Measurements from ENCODE around the gene KCNK6. TPM values are rescaled to one million over a fixed set of nuclear protein-coding genes. Genes with fewer than 3 reads are reported as not detected.

Gene KCNK6
- total RNA-seq, 1 experiment from 2014 or later = 6.1 TPM

- Histone ChIP-seq H3K4me3 (ENCODE audit: low read depth, low read length) (no peak overlapping the region), H3K4me1 (no peaks in the 10 kb centered on the region), H3K36me3 (ENCODE audit: control insufficient read depth, insufficient read depth, low read length) (peaks cover 11% of the 10 kb centered on the region), H3K27me3 (replicated peaks; ENCODE audit: control insufficient read depth, insufficient read depth, low read length) (no peaks in the 10 kb centered on the region), H3K9me3 (no peaks in the 10 kb centered on the region)
- no peak for DNase-seq
- H3K27me3 Mint-ChIP-seq (ENCODE audit: insufficient read depth, unreplicated experiment) = no peaks in the 10 kb centered on the region
- intact Hi-C loops (cut with micrococcal nuclease; ENCODE audit: unreplicated experiment) = no loop called here
- no peak overlapping the region for H3K4me3 Mint-ChIP-seq (ENCODE audit: unreplicated experiment)
- H3K36me3 Mint-ChIP-seq (ENCODE audit: insufficient read depth, unreplicated experiment) = peaks cover 96% of the 10 kb centered on the region
- ChIA-PET POLR2A (interaction anchor here (1.3 kb wide), 1 partner anchor 26 kb away, joined by 5 read pairs; the partner anchor contains the start of gene SPINT2), CTCF (no interaction called here)
- H3K4me1 Mint-ChIP-seq (ENCODE audit: low read depth, unreplicated experiment) = no peaks in the 10 kb centered on the region
- no peak overlapping the region for H3K27ac Mint-ChIP-seq (ENCODE audit: unreplicated experiment)
- no peak for TF ChIP-seq CTCF (IDR thresholded peaks at IDR 0.05; ENCODE audit: insufficient read depth in 1 of 2, low read depth in 1 of 2, low read length in 1 of 2, severe bottlenecking in 1 of 2, unreplicated experiment in 1 of 2)
- H3K9me3 Mint-ChIP-seq (ENCODE audit: unreplicated experiment) = no peaks in the 10 kb centered on the region
- BruUV-seq (replicated peaks) = no TSS peak
Measured at GRCh38 chr19:38289955-38290354, 29.7 kb upstream of the KCNK6 start.

- no peak overlapping the region for H3K4me3 Mint-ChIP-seq (ENCODE audit: unreplicated experiment)
- Histone ChIP-seq H3K27me3 (replicated peaks; ENCODE audit: control insufficient read depth, insufficient read depth, low read length) (no peaks in the 10 kb centered on the region), H3K4me3 (ENCODE audit: low read depth, low read length) (no peak overlapping the region), H3K9me3 (no peaks in the 10 kb centered on the region), H3K36me3 (ENCODE audit: control insufficient read depth, insufficient read depth, low read length) (peaks cover 11% of the 10 kb centered on the region), H3K4me1 (no peaks in the 10 kb centered on the region)
- H3K27me3 Mint-ChIP-seq (ENCODE audit: insufficient read depth, unreplicated experiment) = no peaks in the 10 kb centered on the region
- peaks cover 96% of the 10 kb centered on the region for H3K36me3 Mint-ChIP-seq (ENCODE audit: insufficient read depth, unreplicated experiment)
- DNase-seq = no peak
- H3K4me1 Mint-ChIP-seq (ENCODE audit: low read depth, unreplicated experiment) = no peaks in the 10 kb centered on the region
- peak overlapping the region; percentile 40 for H3K27ac Mint-ChIP-seq (ENCODE audit: unreplicated experiment)
- CTCF ChIA-PET = interaction anchor here (0.9 kb wide), 1 partner anchor 45 kb away, joined by 3 read pairs; the partner anchor contains the start of gene CATSPERG
- POLR2A ChIA-PET = interaction anchor here (1.3 kb wide), 1 partner anchor 27 kb away, joined by 5 read pairs; the partner anchor contains the start of gene SPINT2
- H3K9me3 Mint-ChIP-seq (ENCODE audit: unreplicated experiment) = no peaks in the 10 kb centered on the region
- BruUV-seq (replicated peaks) = no TSS peak
- intact Hi-C loops (cut with micrococcal nuclease; ENCODE audit: unreplicated experiment) = no loop called here
- no peak for TF ChIP-seq CTCF (IDR thresholded peaks at IDR 0.05; ENCODE audit: insufficient read depth in 1 of 2, low read depth in 1 of 2, low read length in 1 of 2, severe bottlenecking in 1 of 2, unreplicated experiment in 1 of 2)
Measured at GRCh38 chr19:38290631-38291147, 29.0 kb upstream of the KCNK6 start.

GRCh38 chr19:38291855-38292254 lies 27.8 kb upstream of the KCNK6 start:
- H3K36me3 Mint-ChIP-seq (ENCODE audit: insufficient read depth, unreplicated experiment) = peaks cover 96% of the 10 kb centered on the region
- DNase-seq = no peak
- no peaks in the 10 kb centered on the region for H3K4me1 ChIP-seq
- CTCF ChIA-PET = no interaction called here
- POLR2A ChIA-PET = no interaction called here
- no peak overlapping the region for H3K4me3 Mint-ChIP-seq (ENCODE audit: unreplicated experiment)
- peaks cover 11% of the 10 kb centered on the region for H3K36me3 ChIP-seq (ENCODE audit: control insufficient read depth, insufficient read depth, low read length)
- no peak overlapping the region for H3K27ac Mint-ChIP-seq (ENCODE audit: unreplicated experiment)
- BruUV-seq (replicated peaks) = TSS peak; percentile 91
- no peaks in the 10 kb centered on the region for H3K4me1 Mint-ChIP-seq (ENCODE audit: low read depth, unreplicated experiment)
- H3K27me3 Mint-ChIP-seq (ENCODE audit: insufficient read depth, unreplicated experiment) = no peaks in the 10 kb centered on the region
- no peak for TF ChIP-seq CTCF (IDR thresholded peaks at IDR 0.05; ENCODE audit: insufficient read depth in 1 of 2, low read depth in 1 of 2, low read length in 1 of 2, severe bottlenecking in 1 of 2, unreplicated experiment in 1 of 2)
- intact Hi-C loops (cut with micrococcal nuclease; ENCODE audit: unreplicated experiment) = no loop called here
- no peak overlapping the region for H3K4me3 ChIP-seq (ENCODE audit: low read depth, low read length)
- no peaks in the 10 kb centered on the region for H3K9me3 Mint-ChIP-seq (ENCODE audit: unreplicated experiment)
- no peaks in the 10 kb centered on the region for H3K9me3 ChIP-seq
- no peaks in the 10 kb centered on the region for H3K27me3 ChIP-seq (replicated peaks; ENCODE audit: control insufficient read depth, insufficient read depth, low read length)

All from Caco-2 (cell line).